Testis (tissue), 3 donors: Measurements from ENCODE around the gene PSMG1. TPM values are rescaled to one million over a fixed set of nuclear protein-coding genes. Genes with fewer than 3 reads are reported as not detected.

ENCODE experiments used
- DNase-seq: peaks from one replicate; pipeline ENCODE4 v3.0.0-alpha.2; 2019
- H3K27ac ChIP-seq, 2 donors: fragments of 200-600 bp; sonication (generic); one replicate each; pipeline ENCODE4 v1.5.1; 2019
- H3K27me3 ChIP-seq: fragments of 200-600 bp; sonication (generic); one replicate; pipeline ENCODE4 v1.5.1; 2019
- H3K36me3 ChIP-seq: fragments of 200-600 bp; sonication (generic); one replicate; pipeline ENCODE4 v1.5.1; 2017; ENCODE audit warnings: low read depth; ENCODE audit errors: missing control alignments
- H3K4me1 ChIP-seq: fragments of 200-600 bp; sonication (generic); one replicate; pipeline ENCODE4 v1.5.1; 2019
- H3K4me3 ChIP-seq, 2 donors: fragments of 200-600 bp; sonication (generic); one replicate each; pipeline ENCODE4 v1.5.1; 2017 to 2019
- H3K9me3 ChIP-seq: fragments of 200-600 bp; sonication (generic); one replicate; pipeline ENCODE4 v1.5.1; 2017
- CTCF ChIP-seq, 3 experiments: fragments of 450-650 bp in 2 of 3; fragments of 200-600 bp in 1 of 3; sonication (generic) in 1 of 3; IDR thresholded peaks; one replicate each; pipeline ENCODE4 v1.5.1; 2016 to 2019; ENCODE audit warnings: antibody characterized with exemption in 3 of 3, mild to moderate bottlenecking in 2 of 3, moderate library complexity in 1 of 3
- POLR2A ChIP-seq: fragments of 450-650 bp; IDR thresholded peaks from one replicate; pipeline ENCODE4 v1.6.1; 2017; ENCODE audit warnings: antibody characterized with exemption, mild to moderate bottlenecking, moderate library complexity
- WGBS, 2 donors: methylation state at CpG; one replicate each; pipeline ENCODE4 v1.1.5; 2018; 5-methylcytosine and 5-hydroxymethylcytosine counted together
- intact Hi-C: fragments of 100-400 bp; cut with DNase I; formaldehyde crosslinking; loops from one replicate; pipeline ENCODE4 v1.15.1; 2023; ENCODE audit warnings: low total_unique reads
- polyA plus RNA-seq: library from polyadenylated mRNA; stranded (reverse); fragments of 350-450 nt; fragmentation: Illumina TruSeq; extraction: RNeasy Lipid Tissue Mini Kit (QIAGEN cat#74804); gene quantifications from one replicate; pipeline ENCODE4 v1.2.3, GENCODE V29; 2014; ENCODE audit warnings: low read depth, low replicate concordance; ENCODE audit not compliant: insufficient read depth
- total RNA-seq, 2 donors: library from RNA; depleted of rRNA; stranded (reverse); fragments of >200 nt; gene quantifications; one replicate each; pipeline ENCODE4 v1.2.3, GENCODE V29; 2016

Gene PSMG1
- total and polyA plus RNA-seq, 3 donors from 2014 or later, result 95.4 to 463 (median 113) TPM

GRCh38 chr21:39189857-39190604 is 6.8 kb upstream of the PSMG1 start:
- H3K27ac ChIP-seq, result no peak overlapping the region
- no peaks in the 10 kb centered on the region for H3K4me1 ChIP-seq
- no peak for DNase-seq
- intact Hi-C loops, result loop anchor here (10.0 kb wide), 1 partner anchor 195 kb away; a partner anchor contains a TSS
- no peaks in the 10 kb centered on the region for H3K9me3 ChIP-seq
- TF ChIP-seq POLR2A, result no peak
- TF ChIP-seq CTCF (IDR thresholded peaks at IDR 0.05), result no peak
- no peak overlapping the region for H3K4me3 ChIP-seq
- no peaks in the 10 kb centered on the region for H3K27me3 ChIP-seq
- H3K36me3 ChIP-seq, result no peaks in the 10 kb centered on the region

GRCh38 chr21:39188521-39189139 is 5.4 kb upstream of the PSMG1 start:
- no peaks in the 10 kb centered on the region for H3K36me3 ChIP-seq
- H3K27me3 ChIP-seq, result no peaks in the 10 kb centered on the region
- no peaks in the 10 kb centered on the region for H3K4me1 ChIP-seq
- no peak overlapping the region for H3K27ac ChIP-seq
- WGBS, 2 donors, result 69 to 86% methylated on average over 2 of the region's 2 CpGs
- intact Hi-C loops, result loop anchor here (10.0 kb wide), 1 partner anchor 196 kb away; a partner anchor contains a TSS
- no peaks in the 10 kb centered on the region for H3K9me3 ChIP-seq
- H3K4me3 ChIP-seq, result no peak overlapping the region
- DNase-seq, result no peak
- TF ChIP-seq CTCF (IDR thresholded peaks at IDR 0.05) (no peak), POLR2A (no peak)

GRCh38 chr21:39187141-39187540 is 3.9 kb upstream of the PSMG1 start:
- Histone ChIP-seq H3K27me3 (no peaks in the 10 kb centered on the region), H3K4me1 (peaks cover 3% of the 10 kb centered on the region), H3K9me3 (no peaks in the 10 kb centered on the region), H3K27ac (no peak overlapping the region), H3K4me3 (no peak overlapping the region), H3K36me3 (no peaks in the 10 kb centered on the region)
- intact Hi-C loops, result loop anchor here (10.0 kb wide), 1 partner anchor 198 kb away; a partner anchor contains a TSS
- DNase-seq, result no peak
- no peak for TF ChIP-seq CTCF (IDR thresholded peaks at IDR 0.05)
- no peak for TF ChIP-seq POLR2A
- 73 to 79% methylated on average over 5 of the region's 5 CpGs for WGBS, 2 donors

- H3K27ac ChIP-seq, result no peak overlapping the region
These were observed 3.4 kb upstream of the PSMG1 start for GRCh38 chr21:39186676-39187075.

More at GRCh38 chr21:39186676-39187075, 3.4 kb upstream of the PSMG1 start:
- TF ChIP-seq POLR2A (no peak), CTCF (IDR thresholded peaks at IDR 0.05) (no peak)
- Histone ChIP-seq H3K27me3 (no peaks in the 10 kb centered on the region), H3K4me1 (peaks cover 5% of the 10 kb centered on the region), H3K4me3 (no peak overlapping the region), H3K36me3 (no peaks in the 10 kb centered on the region), H3K9me3 (no peaks in the 10 kb centered on the region)
- intact Hi-C loops, result loop anchor here (10.0 kb wide), 1 partner anchor 198 kb away; a partner anchor contains a TSS
- no peak for DNase-seq
